GM21526 (cell line): ENCODE data around the gene BBIP1.

Source experiments
- ATAC-seq: cut with Tn5 transposase; IDR thresholded peaks from one replicate; pipeline ENCODE4 v1.9.1; 2021; ENCODE audit warnings: moderate library complexity; ENCODE audit not compliant: unreplicated experiment, low FRiP score

BBIP1 gene

DNA sequence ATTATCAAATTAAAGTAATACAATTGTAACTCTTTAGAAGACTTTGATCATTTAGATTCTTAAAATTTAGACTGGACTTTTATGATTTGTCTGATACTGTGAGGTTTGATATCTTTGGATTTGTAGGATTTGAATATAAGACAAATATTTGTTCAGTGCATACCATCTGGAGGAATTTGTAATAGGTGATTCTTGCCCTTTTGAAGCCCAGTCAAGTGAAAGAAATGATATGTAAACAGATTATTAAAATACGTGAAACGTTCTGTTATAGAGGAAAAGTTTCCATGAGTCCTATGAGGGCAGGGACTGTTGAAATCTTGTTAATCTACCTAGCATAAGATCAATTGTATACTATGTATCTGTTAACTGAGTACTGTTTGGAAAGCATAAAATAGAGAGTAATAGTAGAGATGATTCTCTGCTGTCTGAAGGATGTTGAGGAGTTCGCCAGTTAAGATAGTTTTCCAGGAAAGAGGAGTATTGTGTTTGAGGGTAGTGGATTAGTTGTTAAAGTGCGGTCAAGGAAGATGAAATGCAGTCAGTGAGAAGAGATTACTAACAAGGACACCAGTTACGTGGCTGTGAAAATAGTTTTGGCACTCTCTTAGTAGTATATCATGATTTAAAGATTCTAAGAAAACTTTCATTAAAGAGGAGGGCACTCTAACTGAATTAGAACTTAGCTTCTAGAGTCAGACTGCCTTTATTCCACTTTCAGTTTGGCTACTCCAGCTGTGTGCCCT is 32.9 kb downstream of the BBIP1 start:
- no peak for ATAC-seq

DNA sequence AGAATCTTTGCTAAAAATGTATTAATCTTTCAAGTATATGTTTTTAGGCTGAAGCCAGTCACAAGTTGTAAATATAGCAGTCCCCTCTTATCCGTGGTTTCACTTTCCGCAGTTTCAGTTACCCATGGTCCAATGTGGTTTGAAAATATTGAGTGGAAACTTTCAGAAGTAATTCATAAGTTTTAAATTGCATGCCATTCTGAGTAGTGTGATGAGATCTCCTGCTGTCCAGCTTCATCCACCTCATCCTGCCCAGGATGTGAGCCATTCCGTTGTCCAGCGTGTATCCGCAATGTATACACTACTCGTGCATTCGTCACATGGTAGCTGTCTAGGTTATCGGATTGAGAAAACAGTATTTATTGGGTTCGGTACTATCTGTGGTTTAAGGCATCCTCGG is 35.1 kb downstream of the BBIP1 start:
- no peak for ATAC-seq

DNA sequence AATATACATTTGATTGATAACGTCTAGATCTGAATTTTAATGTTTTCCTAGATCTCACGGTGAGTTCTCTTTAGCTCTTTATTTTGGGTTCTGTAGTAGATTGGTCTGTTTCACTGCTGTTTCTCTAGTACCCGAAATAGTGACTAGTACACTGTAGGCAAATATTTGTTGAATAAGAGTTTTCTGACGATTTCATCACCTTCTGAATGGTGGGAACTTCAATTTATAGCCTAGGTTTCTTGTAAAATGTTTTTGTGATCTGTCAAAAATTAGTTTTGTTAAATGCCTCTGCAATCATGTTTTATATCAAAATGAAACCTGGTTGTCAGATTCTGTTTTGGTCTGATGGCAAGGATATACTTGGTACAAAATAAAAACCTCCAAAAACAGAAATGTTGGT is 37.1 kb downstream of the BBIP1 start:
- ATAC-seq: no peak

DNA sequence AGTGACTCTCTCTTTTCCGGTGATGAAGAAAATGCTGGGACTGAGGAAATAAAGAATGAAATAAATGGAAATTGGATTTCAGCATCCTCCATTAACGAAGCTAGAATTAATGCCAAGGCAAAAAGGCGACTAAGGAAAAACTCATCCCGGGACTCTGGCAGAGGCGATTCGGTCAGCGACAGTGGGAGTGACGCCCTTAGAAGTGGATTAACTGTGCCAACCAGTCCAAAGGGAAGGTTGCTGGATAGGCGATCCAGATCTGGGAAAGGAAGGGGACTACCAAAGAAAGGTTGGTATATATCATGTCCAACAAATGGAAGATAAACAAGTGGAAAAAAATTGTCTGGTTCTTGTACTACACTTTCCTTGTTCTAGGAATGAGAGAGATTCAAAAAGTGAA is 37.7 kb downstream of the BBIP1 start:
- no peak for ATAC-seq

DNA sequence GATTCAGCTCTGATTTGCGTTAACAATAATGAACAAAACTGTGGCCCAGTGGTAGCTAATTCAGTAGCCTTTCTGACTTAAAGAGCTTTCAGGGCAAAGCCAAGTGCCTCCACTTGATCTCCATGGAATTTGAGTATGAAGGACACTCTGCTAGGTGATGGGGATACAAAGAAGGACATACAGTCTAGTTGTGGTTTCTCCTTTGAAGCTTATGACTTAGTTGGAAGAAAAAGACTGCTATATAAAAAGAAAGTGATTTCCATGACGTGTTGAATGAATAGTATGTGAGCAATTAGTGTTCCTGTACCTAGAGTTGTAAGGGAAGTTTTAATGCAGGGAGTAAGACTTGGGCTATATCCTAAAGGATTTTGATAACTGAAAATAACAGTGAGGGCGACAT is 39.0 kb downstream of the BBIP1 start:
- ATAC-seq: no peak

DNA sequence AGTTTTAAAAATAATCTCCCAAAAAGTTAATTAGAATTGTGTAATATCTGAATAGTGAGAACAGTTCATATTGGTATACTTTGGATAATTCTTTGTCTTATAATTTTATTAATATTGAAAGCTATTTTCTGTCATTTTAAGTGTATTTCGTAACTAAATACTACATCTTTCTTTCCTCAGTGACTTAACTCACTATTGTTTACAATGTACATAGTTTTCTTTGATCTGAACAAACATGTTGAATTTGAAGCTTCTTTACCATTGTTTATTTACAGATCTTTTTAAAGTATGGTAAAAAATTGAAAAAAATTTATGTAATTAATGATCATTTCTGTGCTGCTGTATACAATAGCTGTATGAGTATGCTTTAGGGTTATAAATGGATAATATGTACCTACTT is 42.2 kb downstream of the BBIP1 start:
- no peak for ATAC-seq

DNA sequence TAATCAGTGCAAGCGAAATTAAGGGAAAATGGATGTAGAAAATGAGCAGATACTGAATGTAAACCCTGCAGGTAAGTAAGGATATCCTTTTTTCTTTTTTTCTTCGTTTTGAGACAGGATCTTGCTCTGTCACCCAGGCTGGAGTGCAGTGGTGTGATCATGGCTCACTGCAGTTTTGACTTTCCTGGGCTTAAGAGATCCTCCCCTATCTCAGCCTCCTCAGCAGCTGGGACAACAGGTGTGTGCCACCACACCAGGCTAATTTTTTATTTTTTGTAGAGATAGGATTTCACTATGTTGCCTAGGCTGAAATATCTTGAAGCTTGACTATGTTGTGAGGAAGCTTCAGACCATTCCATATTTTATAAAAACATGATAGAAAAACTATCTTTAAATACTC is 43.0 kb downstream of the BBIP1 start:
- no peak for ATAC-seq

DNA sequence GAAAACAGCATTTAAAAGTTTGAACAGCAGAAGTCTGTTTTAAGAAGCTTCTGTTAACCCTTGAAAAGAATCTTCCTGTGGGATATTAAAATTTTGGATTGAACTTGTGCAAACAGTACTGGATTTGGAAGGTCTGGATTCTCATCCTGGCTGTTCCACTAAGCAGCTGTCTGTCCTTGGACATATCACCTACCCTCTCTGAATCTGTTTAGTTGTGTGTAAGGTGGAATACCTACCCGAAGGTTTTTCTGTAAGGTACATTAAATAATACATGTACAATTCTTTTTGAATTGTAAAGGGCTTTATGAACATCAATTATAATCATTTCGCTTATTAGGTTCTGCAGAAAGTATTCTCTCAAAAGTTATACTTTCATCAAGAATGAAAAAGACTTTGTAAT is 45.0 kb downstream of the BBIP1 start:
- no peak for ATAC-seq

DNA sequence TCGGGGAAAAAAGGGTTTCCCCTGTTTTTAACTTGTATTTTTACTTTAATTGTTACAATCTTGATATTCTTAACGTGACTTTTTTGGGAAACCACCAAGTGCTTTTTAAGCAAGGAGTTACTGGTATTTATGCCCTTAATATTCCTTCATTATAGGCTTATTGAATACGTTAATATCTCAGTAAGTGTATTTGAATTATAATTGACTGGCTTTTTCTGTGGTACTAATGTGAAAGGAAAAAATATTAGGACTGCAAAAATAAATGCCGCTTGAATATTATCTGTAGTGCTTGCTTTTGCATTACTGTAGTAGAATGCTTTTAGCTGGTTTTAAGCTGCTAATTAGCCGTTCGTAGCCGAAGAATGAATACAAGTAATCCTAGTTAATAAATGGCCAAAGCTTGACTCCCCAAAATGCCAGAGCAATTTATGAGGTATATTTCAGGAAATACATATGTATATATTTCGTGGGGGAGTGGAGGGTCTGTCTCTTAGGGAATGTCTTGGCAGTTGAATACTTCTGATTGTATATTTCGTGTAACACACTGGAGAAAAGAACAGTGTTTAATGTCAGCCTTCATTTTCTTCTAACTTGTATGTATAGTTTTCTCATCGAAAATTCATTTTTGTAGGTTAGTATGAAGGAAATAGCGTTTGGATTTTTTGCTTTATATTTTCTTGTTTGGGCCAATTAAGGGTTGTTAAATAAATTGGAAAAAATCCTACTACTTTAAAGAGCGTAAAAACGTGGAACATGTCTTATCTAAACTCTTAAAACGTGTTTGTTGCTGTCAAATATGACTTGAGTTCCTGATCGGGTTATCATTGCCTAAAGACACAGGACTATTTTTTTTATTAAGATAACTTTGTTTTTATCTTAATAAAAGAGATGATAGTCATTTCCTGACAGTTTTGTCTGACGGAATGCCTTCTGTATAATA is 45.7 kb downstream of the BBIP1 start:
- no peak for ATAC-seq

DNA sequence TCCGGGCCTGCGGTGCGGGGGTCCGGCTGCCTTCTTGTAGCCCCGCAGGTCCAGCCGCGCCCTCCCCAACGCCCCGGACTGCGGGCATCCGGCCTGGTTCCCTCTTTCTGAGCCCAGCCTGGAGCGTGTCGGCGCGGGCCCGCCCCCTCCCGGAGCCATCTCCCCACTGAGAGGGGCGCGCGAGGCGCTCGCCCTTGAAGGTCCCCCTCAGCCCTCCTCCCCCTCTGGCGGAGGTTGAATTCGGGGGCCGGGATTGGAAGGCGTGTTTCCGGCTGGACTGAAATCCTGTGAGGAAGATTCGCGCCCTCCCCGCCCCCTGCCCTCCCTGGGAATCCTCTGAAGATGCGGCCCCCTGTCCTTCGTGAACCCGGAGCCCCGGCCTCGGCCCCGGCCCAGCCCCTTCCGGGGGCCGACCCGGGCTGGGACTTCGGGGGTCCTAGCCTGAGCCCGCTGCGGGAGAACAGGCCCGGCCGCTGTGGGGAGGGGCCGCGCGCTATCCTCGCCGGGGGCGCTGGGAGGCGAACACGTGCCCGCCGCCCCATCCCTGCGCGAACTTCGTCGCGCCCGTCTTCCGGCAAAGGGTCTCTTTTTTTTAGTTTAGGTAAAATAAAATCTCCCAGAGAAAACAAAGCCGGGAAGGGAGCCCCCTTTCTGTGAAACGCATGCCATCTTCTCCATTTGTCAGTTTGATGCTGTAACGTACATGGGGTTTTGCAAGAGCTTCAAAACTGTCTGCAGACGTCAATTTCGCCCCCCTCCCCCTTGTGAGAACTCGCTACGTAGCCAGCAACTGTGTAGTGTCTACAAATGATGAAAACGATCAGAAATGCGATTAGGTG is 46.6 kb downstream of the BBIP1 start:
- ATAC-seq: peak; percentile 39

DNA sequence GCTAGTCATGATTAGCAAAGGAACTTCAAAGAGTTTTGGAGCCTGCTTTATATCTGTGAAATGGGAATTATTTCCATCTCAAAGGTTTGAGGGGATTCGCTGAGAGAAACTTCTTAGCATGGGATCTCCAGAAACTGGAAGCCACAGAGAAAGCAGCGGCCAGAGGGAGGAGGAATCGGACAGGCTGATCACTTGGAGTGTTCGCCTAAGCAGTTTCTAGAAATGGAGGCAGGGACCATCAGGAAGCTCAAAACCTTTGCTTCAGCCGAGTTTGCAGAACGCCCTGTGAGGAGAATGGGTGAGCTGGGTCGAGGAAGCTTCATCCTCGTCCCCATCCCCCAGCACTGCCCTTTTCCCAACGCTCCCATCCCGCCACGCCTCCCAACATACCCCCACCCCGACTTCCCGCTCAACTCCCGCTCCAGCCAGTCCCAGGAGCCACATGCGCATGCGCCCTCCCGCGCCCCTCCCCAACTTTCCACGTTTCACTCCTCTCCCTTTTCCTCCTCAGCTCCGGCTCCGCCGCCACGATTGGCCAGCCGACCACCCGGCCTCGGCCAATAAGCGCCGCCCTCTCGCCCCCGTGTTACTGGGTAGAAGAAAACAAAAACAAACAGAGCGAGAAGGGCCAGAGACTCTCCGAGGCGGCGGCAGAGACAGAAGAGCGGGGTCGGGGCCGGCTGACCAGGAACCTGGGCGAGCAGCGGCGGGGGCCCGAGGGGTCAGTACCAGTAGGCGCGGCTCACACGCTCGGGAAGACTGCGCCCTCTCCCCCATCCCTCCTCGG is 47.5 kb downstream of the BBIP1 start, which contains the start of gene PDCD4:
PDCD4 (plus strand) TSS at position 631 of the 787 bp plus-strand sequence. CDS start 4,100 bp downstream, outside the sequence.
- peak; percentile 71 for ATAC-seq

DNA sequence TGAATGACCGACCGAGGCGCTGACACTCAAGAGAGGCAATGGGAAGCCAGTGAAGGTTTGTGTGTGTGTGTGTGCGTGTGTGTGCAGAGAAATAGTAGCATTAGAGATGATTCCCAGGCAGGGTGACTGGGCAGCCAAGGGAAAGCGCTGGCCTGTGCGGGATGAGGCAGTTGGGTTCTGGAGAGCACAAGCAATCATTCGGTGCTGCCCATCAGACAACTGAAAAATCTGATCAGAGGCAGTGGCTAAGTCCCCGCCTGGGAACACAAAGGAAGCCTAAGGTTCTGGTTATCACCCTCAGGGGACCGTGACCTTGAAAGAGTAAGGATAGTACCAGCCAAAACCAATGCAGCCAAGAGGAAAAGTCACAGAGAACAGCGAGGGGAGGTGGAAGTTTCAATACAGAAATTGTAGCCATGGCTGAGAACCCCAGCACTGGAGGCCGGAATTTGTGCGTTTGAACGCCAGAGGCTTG is 48.1 kb downstream of the BBIP1 start:
- no peak for ATAC-seq

DNA sequence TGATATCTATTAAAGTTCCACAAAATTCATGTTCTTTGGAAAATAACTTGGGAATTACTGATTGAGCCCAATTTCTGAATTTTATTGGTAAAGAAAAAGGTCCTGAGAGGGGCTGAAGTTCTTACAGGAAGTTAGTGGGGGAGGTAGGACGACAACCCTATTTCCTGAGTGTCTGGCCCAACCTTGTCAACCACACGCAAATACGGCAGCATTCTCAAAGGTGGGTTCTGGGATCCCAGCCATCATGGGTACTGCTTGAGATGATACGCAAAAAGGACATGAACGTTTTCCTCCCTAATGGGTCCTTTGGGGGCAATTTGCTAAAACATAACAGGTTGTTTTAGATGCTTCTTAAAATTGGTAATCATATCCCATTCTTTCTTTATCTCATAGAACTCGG is 50.0 kb downstream of the BBIP1 start:
- no peak for ATAC-seq

DNA sequence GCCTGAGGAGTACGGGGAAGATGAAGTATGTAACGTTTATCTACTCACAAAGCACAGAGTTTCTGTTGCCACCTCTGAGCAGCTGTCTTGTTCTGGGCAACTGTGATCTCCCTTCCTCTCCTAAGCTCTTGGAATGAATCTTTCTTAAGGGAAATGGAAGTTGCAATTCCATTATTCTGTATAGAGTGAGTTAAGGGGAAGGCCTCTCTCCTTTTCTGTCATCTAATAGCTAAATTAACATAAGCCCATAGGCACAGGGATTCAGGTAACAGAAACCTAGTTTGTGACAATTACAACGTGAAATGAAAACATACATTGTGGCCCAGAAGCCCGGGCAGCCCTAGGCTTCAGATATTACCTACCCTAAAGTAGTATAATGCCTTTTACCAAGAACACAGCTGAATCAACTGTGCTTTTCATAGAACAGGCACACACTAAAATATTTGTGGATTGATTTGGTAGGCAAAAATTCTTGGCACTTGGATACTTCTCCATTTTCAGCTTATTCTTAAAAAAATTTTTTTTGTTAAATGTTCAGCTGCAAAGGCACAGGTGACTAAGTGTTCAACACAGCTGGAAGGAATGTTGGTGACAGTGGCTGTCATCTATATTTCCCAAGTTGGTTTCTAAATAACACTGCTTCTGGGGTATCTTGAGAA is 51.0 kb downstream of the BBIP1 start:
- ATAC-seq: no peak

DNA sequence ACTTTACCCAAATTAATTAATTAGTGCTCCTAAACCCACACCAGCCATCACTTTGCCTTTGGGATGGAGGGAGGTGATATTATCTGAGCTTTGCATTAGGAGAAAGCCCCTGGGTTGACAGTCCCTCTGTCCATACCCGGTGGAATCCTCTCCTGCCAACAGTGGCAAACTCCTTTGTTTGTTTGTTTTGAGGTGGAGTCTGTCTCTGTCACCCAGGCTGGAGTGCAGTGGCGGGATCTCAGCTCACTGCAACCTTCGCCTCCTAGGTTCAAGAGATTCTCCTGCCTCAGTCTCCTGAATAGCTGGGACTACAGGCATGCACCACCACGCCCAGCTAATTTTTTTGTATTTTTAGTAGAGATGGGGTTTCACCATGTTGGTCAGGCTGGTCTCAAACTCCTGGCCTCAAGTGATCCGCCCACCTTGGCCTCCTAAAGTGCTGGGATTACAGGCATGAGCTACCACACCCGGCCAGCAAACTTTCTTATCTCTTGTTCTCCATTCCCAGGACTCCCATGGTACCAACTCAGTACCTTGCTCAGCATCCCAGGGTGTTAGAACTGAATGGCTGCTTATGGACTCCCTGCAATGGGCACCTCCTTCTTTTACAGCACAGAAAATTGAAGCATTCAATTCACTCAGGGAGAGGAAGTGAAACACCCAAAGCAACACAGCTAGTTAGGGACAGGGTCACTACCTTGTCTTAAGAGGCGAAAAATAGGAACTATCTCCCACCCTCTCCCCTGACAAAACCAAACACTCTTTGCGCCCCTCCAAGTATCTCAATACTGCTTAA is 51.8 kb downstream of the BBIP1 start:
- peak; percentile 41 for ATAC-seq

DNA sequence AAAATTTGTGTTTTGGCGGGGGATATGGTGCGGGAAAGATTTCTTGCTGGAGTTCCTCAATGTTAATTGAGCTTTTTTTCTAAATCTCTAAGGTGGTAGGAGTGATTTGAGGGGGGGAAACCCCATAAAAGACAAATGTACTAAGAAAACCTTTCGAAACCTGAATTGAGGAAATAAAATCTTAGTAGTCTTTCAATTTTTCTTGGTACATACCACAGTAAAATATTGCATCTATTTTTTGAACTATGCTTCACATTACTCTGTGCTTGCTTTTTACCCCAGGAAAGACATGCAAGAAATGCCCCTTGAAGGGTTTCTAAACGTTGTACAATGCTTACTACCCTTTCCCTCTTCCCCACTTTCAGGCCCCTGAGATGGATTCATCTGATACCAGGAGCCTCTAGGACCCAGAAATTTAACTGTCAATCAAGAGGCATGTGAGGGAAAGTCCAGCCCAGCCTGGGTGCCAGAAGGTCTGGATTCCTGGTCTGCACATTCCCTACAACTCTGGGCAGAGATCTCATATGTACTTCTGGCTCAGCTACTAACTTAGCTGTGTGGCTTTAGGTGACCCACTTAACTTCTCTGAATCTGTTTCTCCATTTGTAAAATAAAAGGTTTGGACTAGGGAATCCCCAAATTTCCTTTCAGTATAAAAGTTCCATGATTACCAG is 53.0 kb downstream of the BBIP1 start:
- ATAC-seq: no peak

DNA sequence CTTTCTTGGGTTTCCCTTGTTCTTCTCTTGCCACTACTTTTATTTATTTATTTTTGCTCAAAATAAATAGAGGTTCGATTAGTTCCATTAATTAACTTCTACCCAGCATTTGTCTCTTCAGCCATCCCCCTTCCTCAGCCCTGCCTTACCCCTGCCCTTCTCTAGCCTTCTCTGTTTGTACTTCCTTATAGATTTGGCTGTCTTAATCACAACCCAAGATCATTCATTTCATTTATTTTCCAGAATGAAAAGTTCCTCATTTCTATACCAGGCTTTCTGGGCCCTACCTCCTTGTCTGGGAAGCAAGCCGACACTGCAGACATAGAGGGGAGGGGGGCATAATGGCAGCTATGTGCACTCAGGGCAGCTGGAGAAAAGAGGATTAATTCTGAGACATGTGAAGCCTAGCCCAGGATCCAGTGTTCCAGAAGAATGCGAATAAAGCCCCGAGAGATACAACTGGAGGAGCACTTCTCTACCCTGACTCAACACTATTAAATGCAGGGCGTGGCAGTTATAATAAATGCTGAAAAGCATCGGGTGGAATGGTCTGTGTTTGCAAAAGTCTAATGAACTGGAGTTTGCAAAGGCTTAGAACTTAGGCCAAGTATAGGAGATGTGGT is 53.7 kb downstream of the BBIP1 start:
- ATAC-seq: no peak
